ENCODE results near the gene PDE3A.

GRCh38 chr12:20424841-20425240, 56.5 kb downstream of the PDE3A start:
- TF ChIP-seq CTCF (IDR thresholded peaks at IDR 0.05 in 4 of 5, conservative IDR thresholded peaks at IDR 0.05 in 1 of 5) = no peak
- TF ChIP-seq POLR2A (IDR thresholded peaks at IDR 0.05) = no peak

Measured in gastrocnemius medialis (tissue), 4 donors.